Prostate gland (tissue), 2 donors: ENCODE data around the gene RPTOR. TPM values are rescaled to one million over a fixed set of nuclear protein-coding genes. Genes with fewer than 3 reads are reported as not detected.

ENCODE experiments used
- DNase-seq: peaks from one replicate; pipeline ENCODE4 v3.0.0-alpha.2; 2019; ENCODE audit warnings: low spot score
- H3K27ac ChIP-seq, 2 donors: fragments of 200-600 bp; sonication (generic); 2 replicates each; pipeline ENCODE4 v1.5.1; 2017 to 2019
- H3K27me3 ChIP-seq: fragments of 200-600 bp; sonication (generic); replicated peaks from 2 replicates; pipeline ENCODE4 v1.5.1; 2019; ENCODE audit not compliant: insufficient read depth
- H3K36me3 ChIP-seq, 2 donors: fragments of 200-600 bp; sonication (generic); 1 replicate in 1 of 2; 2 replicates in 1 of 2; pipeline versions ENCODE4 v1.5.1 to v1.8.1; 2017 to 2019
- H3K4me1 ChIP-seq: fragments of 200-600 bp; sonication (generic); replicated peaks from 2 replicates; pipeline ENCODE4 v1.5.1; 2019
- H3K4me3 ChIP-seq, 2 donors: fragments of 200-600 bp; sonication (generic); 2 replicates each; pipeline ENCODE4 v1.5.1; 2017 to 2019
- H3K9me3 ChIP-seq: fragments of 200-600 bp; sonication (generic); 2 replicates; pipeline ENCODE4 v1.5.1; 2017
- POLR2A ChIP-seq: fragments of 450-650 bp; IDR thresholded peaks from one replicate; pipeline ENCODE4 v1.6.1; 2016; ENCODE audit warnings: antibody characterized with exemption, mild to moderate bottlenecking
- POLR2AphosphoS5 ChIP-seq: sonication (generic); formaldehyde crosslinking; IDR thresholded peaks from one replicate; pipeline ENCODE4 v1.6.1; 2017; ENCODE audit warnings: antibody characterized with exemption
- WGBS: methylation state at CpG from one replicate; pipeline ENCODE4 v1.1.5; 2018; 5-methylcytosine and 5-hydroxymethylcytosine counted together
- intact Hi-C: fragments of 100-400 bp; cut with DNase I; formaldehyde crosslinking; loops from one replicate; pipeline ENCODE4 v1.14.2; 2022
- total RNA-seq, 2 donors: library from RNA; depleted of rRNA; stranded (reverse); fragments of >200 nt; gene quantifications; one replicate each; pipeline ENCODE4 v1.1.0, GENCODE V29; 2016
- TF ChIP-seq, protein P1 (sequence below), 4 experiments: fragments of 200-600 bp in 2 of 4; fragments of 450-650 bp in 2 of 4; sonication (generic) in 2 of 4; IDR thresholded peaks; 1 replicate in 3 of 4; 2 replicates in 1 of 4; pipeline ENCODE4 v1.5.1; 2016 to 2019; ENCODE audit warnings: antibody characterized with exemption in 4 of 4, mild to moderate bottlenecking in 2 of 4, moderate library complexity in 2 of 4

RPTOR gene
- total RNA-seq, 2 donors from 2014 or later: 30.3 to 62.5 TPM

DNA sequence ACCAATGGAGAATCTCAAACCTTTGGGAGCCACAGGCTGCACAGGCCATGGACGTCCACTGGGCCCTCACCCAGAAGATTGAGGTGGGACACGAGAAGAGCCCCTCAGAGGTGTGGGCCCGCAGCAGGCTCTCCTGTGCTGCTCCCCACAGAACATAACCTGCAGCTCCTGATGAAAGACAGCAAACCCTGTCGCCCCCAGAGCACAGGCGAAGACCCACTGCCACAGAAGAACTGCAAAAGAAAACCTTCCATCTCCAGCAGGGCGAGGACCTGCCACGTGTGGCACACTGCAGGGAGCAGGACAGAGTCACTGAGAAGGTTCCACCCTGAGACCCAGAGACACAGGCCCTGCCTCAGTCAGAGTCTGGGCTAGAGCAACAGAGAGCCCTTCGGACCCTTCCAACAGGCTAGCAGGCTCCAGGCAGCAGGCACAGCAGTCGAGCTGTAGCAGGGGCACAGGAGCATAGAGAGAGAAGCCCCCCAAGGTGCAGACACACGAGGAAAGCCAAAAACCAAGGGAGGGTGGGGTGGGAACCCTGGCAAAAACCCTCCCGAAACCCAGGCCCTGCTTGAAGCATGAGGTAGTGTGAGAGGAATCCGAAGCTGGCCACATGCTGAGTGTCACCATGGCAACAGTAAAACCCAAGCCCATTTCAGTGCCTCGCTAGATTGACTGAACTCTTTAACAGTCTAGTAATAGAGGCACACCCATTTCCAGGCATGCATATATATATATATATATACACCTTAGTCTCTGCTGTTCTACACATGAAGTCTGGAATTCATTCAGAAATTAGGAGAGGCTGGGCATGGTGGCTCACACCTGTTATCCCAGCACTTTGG lies 387.0 kb downstream of the RPTOR start:
- Histone ChIP-seq H3K4me1 (no peaks in the 10 kb centered on the region), H3K4me3 (no peak overlapping the region), H3K27ac (no peak overlapping the region), H3K36me3 (no peaks in the 10 kb centered on the region), H3K27me3 (no peaks in the 10 kb centered on the region), H3K9me3 (no peaks in the 10 kb centered on the region)
- WGBS: 79% methylated on average over 12 of the region's 13 CpGs
- TF ChIP-seq, protein P1, sequence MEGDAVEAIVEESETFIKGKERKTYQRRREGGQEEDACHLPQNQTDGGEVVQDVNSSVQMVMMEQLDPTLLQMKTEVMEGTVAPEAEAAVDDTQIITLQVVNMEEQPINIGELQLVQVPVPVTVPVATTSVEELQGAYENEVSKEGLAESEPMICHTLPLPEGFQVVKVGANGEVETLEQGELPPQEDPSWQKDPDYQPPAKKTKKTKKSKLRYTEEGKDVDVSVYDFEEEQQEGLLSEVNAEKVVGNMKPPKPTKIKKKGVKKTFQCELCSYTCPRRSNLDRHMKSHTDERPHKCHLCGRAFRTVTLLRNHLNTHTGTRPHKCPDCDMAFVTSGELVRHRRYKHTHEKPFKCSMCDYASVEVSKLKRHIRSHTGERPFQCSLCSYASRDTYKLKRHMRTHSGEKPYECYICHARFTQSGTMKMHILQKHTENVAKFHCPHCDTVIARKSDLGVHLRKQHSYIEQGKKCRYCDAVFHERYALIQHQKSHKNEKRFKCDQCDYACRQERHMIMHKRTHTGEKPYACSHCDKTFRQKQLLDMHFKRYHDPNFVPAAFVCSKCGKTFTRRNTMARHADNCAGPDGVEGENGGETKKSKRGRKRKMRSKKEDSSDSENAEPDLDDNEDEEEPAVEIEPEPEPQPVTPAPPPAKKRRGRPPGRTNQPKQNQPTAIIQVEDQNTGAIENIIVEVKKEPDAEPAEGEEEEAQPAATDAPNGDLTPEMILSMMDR (IDR thresholded peaks at IDR 0.05): no peak
- TF ChIP-seq POLR2A (no peak), POLR2AphosphoS5 (no peak)
- intact Hi-C loops: no loop called here
- DNase-seq: no peak

DNA sequence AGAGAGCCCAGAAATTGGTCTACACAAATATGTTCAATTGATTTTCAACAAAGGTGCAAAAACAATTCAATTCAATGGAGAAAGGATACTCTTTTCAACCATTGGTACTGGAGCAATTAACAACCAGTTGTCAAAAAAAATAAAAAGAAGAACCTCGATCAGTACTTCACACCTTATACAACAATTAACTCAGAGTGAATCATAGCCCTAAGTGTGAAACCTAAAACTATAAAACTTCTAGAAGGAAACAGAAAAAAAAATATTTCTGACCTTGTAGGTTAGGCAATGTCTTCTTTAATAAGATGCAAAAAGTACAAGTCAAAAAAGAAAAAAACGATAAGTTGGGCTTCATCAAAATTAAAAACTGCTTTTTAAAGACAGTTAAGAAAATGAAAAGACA lies 390.9 kb downstream of the RPTOR start:
- no peaks in the 10 kb centered on the region for H3K27me3 ChIP-seq
- TF ChIP-seq POLR2A: no peak
- TF ChIP-seq POLR2AphosphoS5: no peak
- TF ChIP-seq, protein P1 (IDR thresholded peaks at IDR 0.05): no peak
- H3K9me3 ChIP-seq: no peaks in the 10 kb centered on the region
- no peaks in the 10 kb centered on the region for H3K36me3 ChIP-seq
- no peak overlapping the region for H3K4me3 ChIP-seq
- DNase-seq: no peak
- no peak overlapping the region for H3K27ac ChIP-seq
- 93% methylated on average over 2 of the region's 2 CpGs for WGBS
- intact Hi-C loops: no loop called here
- H3K4me1 ChIP-seq: no peaks in the 10 kb centered on the region

DNA sequence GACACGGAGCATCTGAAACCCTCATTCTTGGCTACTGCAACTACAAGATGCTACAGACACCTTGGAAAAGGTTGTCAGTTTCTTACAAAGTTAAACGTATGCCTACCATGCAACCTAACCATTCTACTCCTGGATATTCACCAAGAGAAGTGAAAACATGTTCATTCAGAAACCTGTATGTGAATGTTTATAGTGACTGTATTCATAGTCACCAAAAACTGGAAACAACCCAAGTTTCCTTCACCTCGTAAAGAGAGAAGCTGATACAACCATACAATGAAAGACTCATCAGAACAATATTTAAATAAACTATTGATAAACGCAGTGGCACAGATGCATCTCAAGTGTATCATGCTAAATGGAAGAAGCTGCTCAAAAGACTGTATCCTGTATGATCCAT lies 391.6 kb downstream of the RPTOR start:
- no peaks in the 10 kb centered on the region for H3K27me3 ChIP-seq
- no peaks in the 10 kb centered on the region for H3K4me1 ChIP-seq
- TF ChIP-seq POLR2A (no peak), POLR2AphosphoS5 (no peak)
- TF ChIP-seq, protein P1 (IDR thresholded peaks at IDR 0.05): no peak
- 74% methylated on average over 4 of the region's 4 CpGs for WGBS
- H3K36me3 ChIP-seq: no peaks in the 10 kb centered on the region
- intact Hi-C loops: no loop called here
- no peak overlapping the region for H3K27ac ChIP-seq
- no peak for DNase-seq
- H3K4me3 ChIP-seq: no peak overlapping the region
- H3K9me3 ChIP-seq: no peaks in the 10 kb centered on the region

DNA sequence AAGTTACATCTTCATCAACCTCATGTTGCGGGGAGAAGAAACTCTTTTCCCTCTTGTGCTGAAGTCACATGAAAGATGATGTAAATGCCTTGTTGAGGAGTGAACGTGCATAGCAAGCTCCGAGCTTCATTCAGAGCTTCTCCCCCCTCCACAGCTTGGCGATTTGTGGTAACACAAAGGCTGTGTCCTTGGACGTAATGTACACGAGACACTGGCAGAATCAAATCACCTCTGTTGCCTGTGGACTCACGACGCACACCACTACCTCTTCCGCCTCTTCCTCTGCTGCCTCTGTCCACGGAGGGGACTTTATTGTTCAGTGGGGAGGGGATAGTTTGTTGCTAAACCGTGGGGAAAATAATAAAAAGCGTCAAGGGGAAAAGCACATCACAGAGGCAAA lies 392.1 kb downstream of the RPTOR start:
- WGBS: 73% methylated on average over 12 of the region's 12 CpGs
- no peak overlapping the region for H3K4me3 ChIP-seq
- intact Hi-C loops: no loop called here
- no peaks in the 10 kb centered on the region for H3K4me1 ChIP-seq
- H3K9me3 ChIP-seq: no peaks in the 10 kb centered on the region
- no peaks in the 10 kb centered on the region for H3K36me3 ChIP-seq
- no peak for DNase-seq
- H3K27me3 ChIP-seq: no peaks in the 10 kb centered on the region
- TF ChIP-seq POLR2AphosphoS5 (no peak), POLR2A (no peak)
- TF ChIP-seq, protein P1 (IDR thresholded peaks at IDR 0.05): no peak
- H3K27ac ChIP-seq: no peak overlapping the region
